Stomach (tissue), 9 donors: ENCODE measurements around the gene NELL1. TPM values are rescaled to one million over a fixed set of nuclear protein-coding genes. Genes with fewer than 3 reads are reported as not detected.
"Not testable (repeated sequence)": the region's sequence is repeated elsewhere in the genome, so short reads cannot be mapped to it uniquely, and the experiment has no call there.

Experiments used
- DNase-seq, 2 donors: peaks; one replicate each; pipeline versions ENCODE4 v3.0.0 to v3.0.0-alpha.2; 2013 to 2019
- H3K27ac ChIP-seq, 5 donors: fragments of 200-600 bp in 4 of 5; sonication (generic) in 4 of 5; one replicate each; pipeline ENCODE4 v1.5.1; 2013 to 2019; ENCODE audit warnings: mild to moderate bottlenecking in 1 of 5, moderate library complexity in 1 of 5
- H3K27me3 ChIP-seq, 3 donors: fragments of 200-600 bp; sonication (generic); one replicate each; pipeline ENCODE4 v1.5.1; 2017 to 2019; ENCODE audit warnings: mixed run types in 1 of 3
- H3K36me3 ChIP-seq, 4 donors: fragments of 200-600 bp; sonication (generic); 1 replicate in 3 of 4; 2 replicates in 1 of 4; pipeline ENCODE4 v1.5.1; 2016 to 2019
- H3K4me1 ChIP-seq, 4 donors: fragments of 200-600 bp; sonication (generic); one replicate each; pipeline ENCODE4 v1.5.1; 2016 to 2019
- H3K4me3 ChIP-seq, 4 donors: fragments of 200-600 bp; sonication (generic) in 3 of 4; one replicate each; pipeline ENCODE4 v1.5.1; 2016 to 2019; ENCODE audit warnings: mild to moderate bottlenecking in 1 of 4
- H3K9me3 ChIP-seq, 4 donors: fragments of 200-600 bp; sonication (generic); one replicate each; pipeline ENCODE4 v1.5.1; 2016 to 2019
- EP300 ChIP-seq: sonication (generic); formaldehyde crosslinking; IDR thresholded peaks from one replicate; pipeline ENCODE4 v1.6.1; 2017; ENCODE audit warnings: antibody characterized with exemption
- POLR2A ChIP-seq, 4 donors: fragments of 450-650 bp; IDR thresholded peaks; one replicate each; pipeline ENCODE4 v1.6.1; 2016; ENCODE audit warnings: antibody characterized with exemption in 4 of 4, control low read depth in 2 of 4, mild to moderate bottlenecking in 1 of 4, moderate library complexity in 1 of 4
- POLR2AphosphoS5 ChIP-seq, 3 donors: sonication (generic); formaldehyde crosslinking; IDR thresholded peaks; one replicate each; pipeline ENCODE4 v1.6.1; 2016; ENCODE audit warnings: antibody characterized with exemption in 3 of 3
- WGBS, 5 donors: extraction: QIAGEN DNeasy Blood & Tissue Kit in 3 of 5; methylation state at CpG; one replicate each; pipeline versions ENCODE4 v1.1.5 to v1.1.7; 2013 to 2018; 5-methylcytosine and 5-hydroxymethylcytosine counted together
- intact Hi-C: fragments of 100-400 bp; cut with DNase I; formaldehyde crosslinking; loops from one replicate; pipeline ENCODE4 v1.15.1; 2023; ENCODE audit warnings: low total_unique reads
- polyA plus RNA-seq, 3 donors: library from polyadenylated mRNA; stranded (reverse); fragments of 200-250 nt; gene quantifications; one replicate each; pipeline ENCODE4 v1.2.3, GENCODE V29; 2013
- total RNA-seq, 5 donors: library from RNA; depleted of rRNA; stranded (reverse); fragments of >200 nt; gene quantifications; one replicate each; pipeline versions ENCODE4 v1.1.0 to v1.2.3, GENCODE V29; 2014 to 2016
- TF ChIP-seq, protein P1 (sequence below), 7 experiments: fragments of 450-650 bp in 4 of 7; fragments of 200-600 bp in 3 of 7; sonication (generic) in 3 of 7; IDR thresholded peaks; one replicate each; pipeline ENCODE4 v1.5.1; 2016 to 2019; ENCODE audit warnings: antibody characterized with exemption in 7 of 7, control low read depth in 2 of 7, mild to moderate bottlenecking in 1 of 7
- donor health status: healthy with polysubstance abuse.
- donor health status: Bipolar disorder and iron deficiency.
- donor health status: healthy.

Gene NELL1
- total and polyA plus RNA-seq, 8 donors, result 0.05 to 15.4 (median 2.7) TPM; not detected in 5

DNA sequence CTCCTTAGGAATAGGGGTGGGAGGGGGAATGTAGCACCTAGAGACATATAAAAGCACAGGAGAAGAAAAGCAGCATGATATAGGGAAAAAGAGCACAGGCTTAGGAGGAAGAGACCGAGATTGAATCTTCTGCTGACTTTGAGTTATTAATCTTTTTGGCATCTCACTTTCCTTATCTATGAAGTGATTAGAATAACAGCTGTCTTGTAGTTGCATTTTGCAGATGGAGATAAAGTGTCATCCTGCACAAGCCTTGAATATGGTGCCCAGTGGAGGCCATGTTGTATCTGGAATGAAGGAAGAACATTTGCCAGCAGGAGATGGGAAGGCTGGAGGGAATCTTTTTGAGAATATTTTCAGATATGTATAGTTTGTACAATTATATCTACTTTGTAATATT, 594.7 kb downstream of the NELL1 start:
- WGBS, 5 donors, result 60 to 71% (median 69%) methylated on average over 1 of the region's 1 CpG
- Histone ChIP-seq H3K4me1 (no peaks in the 10 kb centered on the region), H3K4me3 (no peak overlapping the region), H3K27ac (no peak overlapping the region), H3K9me3 (no peaks in the 10 kb centered on the region), H3K36me3 (no peaks in the 10 kb centered on the region), H3K27me3 (no peaks in the 10 kb centered on the region)
- intact Hi-C loops, result no loop called here
- TF ChIP-seq POLR2AphosphoS5 (IDR thresholded peaks at IDR 0.05), result no peak
- no peak for TF ChIP-seq EP300
- no peak for TF ChIP-seq POLR2A (IDR thresholded peaks at IDR 0.05)
- TF ChIP-seq, protein P1, sequence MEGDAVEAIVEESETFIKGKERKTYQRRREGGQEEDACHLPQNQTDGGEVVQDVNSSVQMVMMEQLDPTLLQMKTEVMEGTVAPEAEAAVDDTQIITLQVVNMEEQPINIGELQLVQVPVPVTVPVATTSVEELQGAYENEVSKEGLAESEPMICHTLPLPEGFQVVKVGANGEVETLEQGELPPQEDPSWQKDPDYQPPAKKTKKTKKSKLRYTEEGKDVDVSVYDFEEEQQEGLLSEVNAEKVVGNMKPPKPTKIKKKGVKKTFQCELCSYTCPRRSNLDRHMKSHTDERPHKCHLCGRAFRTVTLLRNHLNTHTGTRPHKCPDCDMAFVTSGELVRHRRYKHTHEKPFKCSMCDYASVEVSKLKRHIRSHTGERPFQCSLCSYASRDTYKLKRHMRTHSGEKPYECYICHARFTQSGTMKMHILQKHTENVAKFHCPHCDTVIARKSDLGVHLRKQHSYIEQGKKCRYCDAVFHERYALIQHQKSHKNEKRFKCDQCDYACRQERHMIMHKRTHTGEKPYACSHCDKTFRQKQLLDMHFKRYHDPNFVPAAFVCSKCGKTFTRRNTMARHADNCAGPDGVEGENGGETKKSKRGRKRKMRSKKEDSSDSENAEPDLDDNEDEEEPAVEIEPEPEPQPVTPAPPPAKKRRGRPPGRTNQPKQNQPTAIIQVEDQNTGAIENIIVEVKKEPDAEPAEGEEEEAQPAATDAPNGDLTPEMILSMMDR (IDR thresholded peaks at IDR 0.05), result no peak
- DNase-seq, result no peak

DNA sequence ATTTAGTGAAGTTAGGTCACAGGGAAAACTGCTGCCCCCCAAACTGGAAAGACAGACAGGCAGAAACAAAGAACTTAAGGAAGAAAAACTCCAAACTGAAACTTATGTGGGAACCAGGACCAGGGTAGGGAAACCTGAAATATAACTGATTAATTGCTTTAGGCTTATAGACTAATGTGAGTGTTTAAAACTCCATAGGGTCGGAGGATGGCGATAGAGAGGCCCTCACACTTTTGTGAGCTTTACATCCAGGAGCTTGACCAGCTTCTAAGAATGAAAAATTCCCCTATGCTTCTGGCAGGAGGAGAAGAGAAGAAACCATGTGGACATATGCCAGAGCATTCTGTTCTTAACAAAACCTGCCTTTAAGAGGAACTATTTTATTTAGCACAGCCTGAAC, 598.6 kb downstream of the NELL1 start:
- 37 to 58% (median 45%) methylated on average over 2 of the region's 2 CpGs for WGBS, 5 donors

DNA sequence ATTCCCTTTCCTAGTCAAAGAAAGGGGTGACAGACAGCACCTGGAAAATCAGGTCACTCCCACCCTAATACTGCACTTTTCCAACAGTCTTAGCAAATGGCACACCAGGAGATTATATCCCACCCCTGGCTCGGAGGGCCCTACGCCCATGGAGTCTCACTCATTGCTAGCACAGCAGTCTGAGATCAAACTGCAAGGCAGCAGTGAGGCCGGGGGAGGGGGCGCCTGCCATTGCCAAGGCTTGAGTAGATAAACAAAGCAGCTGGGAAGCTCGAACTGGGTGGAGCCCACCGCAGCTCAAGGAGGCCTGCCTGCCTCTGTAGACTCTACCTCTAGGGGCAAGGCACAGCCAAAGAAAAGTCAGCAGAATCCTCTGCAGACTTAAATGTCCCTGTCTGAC, 602.8 kb downstream of the NELL1 start:
- intact Hi-C loops, DNase-seq, H3K27me3 ChIP-seq, H3K4me3 ChIP-seq, H3K36me3 ChIP-seq, H3K9me3 ChIP-seq, H3K4me1 ChIP-seq, H3K27ac ChIP-seq: not testable (repeated sequence)
- 66 to 91% (median 77%) methylated on average over 6 of the region's 6 CpGs for WGBS, 5 donors

More for the DNA sequence above, 598.6 kb downstream of the NELL1 start:
- H3K9me3 ChIP-seq, result peaks cover 0 to 4% (median 2%) of the 10 kb centered on the region in 4 donors
- no peak for DNase-seq
- no peak overlapping the region for H3K27ac ChIP-seq
- no peak overlapping the region for H3K4me3 ChIP-seq
- TF ChIP-seq EP300 (no peak), POLR2AphosphoS5 (IDR thresholded peaks at IDR 0.05) (no peak)
- TF ChIP-seq, protein P1 (IDR thresholded peaks at IDR 0.05), result no peak
- no peaks in the 10 kb centered on the region for H3K4me1 ChIP-seq
- intact Hi-C loops, result no loop called here
- no peaks in the 10 kb centered on the region for H3K36me3 ChIP-seq
- no peaks in the 10 kb centered on the region for H3K27me3 ChIP-seq

DNA sequence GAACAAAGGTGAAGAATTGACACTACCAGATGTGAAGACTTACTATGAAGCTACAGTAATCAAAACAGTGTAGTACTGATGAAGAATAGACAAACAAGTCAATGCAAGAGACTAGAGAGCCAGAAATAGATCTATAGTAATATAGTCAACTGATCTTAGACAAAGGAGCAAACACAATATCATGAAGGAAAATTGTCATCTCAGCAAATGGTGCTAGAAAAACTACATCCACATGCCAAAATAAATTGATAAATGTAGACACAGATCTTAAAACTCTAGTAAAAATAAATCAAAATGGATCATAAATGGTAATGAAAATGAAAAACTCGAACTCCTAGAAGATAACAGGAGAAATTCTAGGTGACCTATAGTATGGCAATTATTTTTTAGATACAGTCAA, 609.5 kb downstream of the NELL1 start:
- DNase-seq, result no peak
- no peaks in the 10 kb centered on the region for H3K4me1 ChIP-seq
- H3K4me3 ChIP-seq, result no peak overlapping the region
- no peaks in the 10 kb centered on the region for H3K27me3 ChIP-seq
- intact Hi-C loops, result no loop called here
- 31 to 62% (median 46%) methylated on average over 1 of the region's 1 CpG for WGBS, 5 donors
- no peak for TF ChIP-seq POLR2A (IDR thresholded peaks at IDR 0.05)
- no peak for TF ChIP-seq POLR2AphosphoS5 (IDR thresholded peaks at IDR 0.05)
- no peak for TF ChIP-seq EP300
- TF ChIP-seq, protein P1 (IDR thresholded peaks at IDR 0.05), result no peak
- no peak overlapping the region for H3K27ac ChIP-seq
- H3K9me3 ChIP-seq, result no peaks in the 10 kb centered on the region
- no peaks in the 10 kb centered on the region for H3K36me3 ChIP-seq

DNA sequence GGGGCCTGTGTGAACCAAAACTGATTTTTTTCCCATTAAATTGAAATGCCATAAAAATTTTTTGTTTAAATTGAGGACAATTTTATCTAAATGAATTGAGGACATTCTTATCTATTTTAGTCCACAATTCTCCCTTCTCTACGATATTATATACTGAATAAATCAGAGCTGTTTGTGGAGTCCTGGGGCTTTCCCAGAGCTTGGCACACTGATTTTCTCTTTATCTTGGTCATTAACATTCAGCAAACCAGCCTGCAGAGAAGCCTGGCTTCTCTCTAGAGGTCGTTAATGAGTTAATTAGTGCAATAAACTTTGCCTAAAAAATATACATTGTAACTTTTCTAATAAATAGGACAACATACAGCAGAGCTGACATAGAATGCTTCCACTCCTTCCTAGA, 615.7 kb downstream of the NELL1 start:
- Histone ChIP-seq H3K27ac (no peak overlapping the region), H3K4me3 (no peak overlapping the region), H3K27me3 (no peaks in the 10 kb centered on the region), H3K36me3 (no peaks in the 10 kb centered on the region), H3K4me1 (no peaks in the 10 kb centered on the region), H3K9me3 (peaks cover 0 to 15% (median 4%) of the 10 kb centered on the region in 4 donors)
- no peak for DNase-seq
- intact Hi-C loops, result no loop called here
- 19 to 25% (median 21%) methylated on average over 2 of the region's 2 CpGs for WGBS, 5 donors
- no peak for TF ChIP-seq POLR2AphosphoS5 (IDR thresholded peaks at IDR 0.05)
- TF ChIP-seq, protein P1 (IDR thresholded peaks at IDR 0.05), result no peak
- TF ChIP-seq EP300, result no peak
- TF ChIP-seq POLR2A (IDR thresholded peaks at IDR 0.05), result no peak
